Activated CD4-positive, alpha-beta T cell treated with anti-CD3 and anti-CD28 coated beads for 48 hours (primary cell): Measurements from ENCODE around the gene COL4A1.

ENCODE experiments used
- DNase-seq: peaks from one replicate; pipeline ENCODE4 v3.0.0-alpha.2; 2020

COL4A1 gene

GRCh38 chr13:110233181-110233950 is 73.6 kb downstream of the COL4A1 start:
- no peak for DNase-seq

DNA sequence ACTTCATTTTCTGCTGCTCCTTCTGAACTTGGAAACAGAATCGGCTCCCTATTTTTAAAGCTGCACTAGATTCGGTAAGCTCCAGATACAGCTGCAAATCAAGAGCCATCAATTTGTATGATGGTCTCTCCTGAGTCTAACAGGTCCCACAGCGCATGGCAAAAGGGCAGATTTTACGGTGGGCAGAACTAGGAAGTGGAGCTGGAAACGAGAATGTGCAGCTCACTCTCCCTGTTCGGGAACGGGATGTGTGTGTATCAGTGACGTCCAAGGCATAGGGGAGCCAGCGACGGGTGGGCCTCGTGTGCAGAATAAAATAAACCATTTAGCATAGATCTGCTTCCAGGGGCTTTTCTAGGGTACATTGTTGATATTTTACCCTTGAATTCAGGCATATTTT is 74.2 kb downstream of the COL4A1 start:
- DNase-seq, result no peak

DNA sequence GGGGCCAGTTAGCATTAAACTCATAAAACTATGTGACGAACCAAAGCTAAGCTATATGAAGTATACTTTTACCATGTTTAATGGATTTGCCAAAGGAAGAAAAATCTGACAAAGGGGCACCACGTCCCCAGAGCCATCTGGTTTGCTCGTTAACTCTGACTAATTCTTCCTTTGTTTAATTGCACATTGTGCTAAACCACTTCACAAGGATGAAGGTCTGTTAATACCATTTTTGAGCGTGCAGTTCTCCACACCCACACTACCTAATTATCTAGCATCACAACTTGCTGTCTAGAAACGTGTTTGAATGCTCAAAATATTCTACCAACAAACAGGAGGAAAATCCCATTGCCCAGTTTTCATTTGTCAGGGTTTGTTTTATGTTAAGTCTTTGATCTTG is 74.8 kb downstream of the COL4A1 start:
- no peak for DNase-seq

GRCh38 chr13:110231348-110232047 is 75.5 kb downstream of the COL4A1 start:
- DNase-seq, result no peak

DNA sequence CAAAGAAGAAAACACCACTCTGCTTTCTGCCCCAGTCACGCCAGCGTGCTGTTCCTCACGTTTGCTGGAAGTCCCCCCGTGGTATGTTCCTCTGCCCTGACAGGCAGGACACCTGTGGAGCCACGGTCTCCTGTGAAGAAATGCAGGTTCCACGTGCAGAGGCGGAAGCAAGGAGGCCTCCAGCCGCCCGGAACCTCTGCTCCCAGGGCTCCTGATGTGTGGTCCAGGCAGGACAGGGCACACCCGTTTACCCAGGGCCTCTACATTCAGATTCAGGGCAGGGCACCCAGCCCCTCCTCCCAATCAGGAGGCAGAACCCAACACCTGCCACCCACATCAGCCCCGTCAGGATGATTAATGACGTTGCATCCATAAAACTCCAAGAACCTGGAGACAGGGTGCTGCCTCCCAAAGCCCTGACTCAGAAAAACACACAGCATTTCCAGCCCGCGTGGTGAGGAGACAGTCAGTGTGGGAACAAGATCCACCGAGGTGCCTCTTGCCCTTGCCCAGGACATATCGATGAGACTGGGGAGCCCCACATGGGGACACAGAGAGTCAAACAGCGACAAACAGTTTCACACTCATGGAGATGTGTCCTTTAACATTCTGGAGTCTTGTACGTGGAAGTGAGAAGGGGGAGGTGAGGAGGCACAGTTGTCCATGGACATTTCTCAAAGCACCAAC is 76.2 kb downstream of the COL4A1 start:
- DNase-seq, result no peak

GRCh38 chr13:110229905-110230563 is 76.9 kb downstream of the COL4A1 start:
- DNase-seq, result no peak

DNA sequence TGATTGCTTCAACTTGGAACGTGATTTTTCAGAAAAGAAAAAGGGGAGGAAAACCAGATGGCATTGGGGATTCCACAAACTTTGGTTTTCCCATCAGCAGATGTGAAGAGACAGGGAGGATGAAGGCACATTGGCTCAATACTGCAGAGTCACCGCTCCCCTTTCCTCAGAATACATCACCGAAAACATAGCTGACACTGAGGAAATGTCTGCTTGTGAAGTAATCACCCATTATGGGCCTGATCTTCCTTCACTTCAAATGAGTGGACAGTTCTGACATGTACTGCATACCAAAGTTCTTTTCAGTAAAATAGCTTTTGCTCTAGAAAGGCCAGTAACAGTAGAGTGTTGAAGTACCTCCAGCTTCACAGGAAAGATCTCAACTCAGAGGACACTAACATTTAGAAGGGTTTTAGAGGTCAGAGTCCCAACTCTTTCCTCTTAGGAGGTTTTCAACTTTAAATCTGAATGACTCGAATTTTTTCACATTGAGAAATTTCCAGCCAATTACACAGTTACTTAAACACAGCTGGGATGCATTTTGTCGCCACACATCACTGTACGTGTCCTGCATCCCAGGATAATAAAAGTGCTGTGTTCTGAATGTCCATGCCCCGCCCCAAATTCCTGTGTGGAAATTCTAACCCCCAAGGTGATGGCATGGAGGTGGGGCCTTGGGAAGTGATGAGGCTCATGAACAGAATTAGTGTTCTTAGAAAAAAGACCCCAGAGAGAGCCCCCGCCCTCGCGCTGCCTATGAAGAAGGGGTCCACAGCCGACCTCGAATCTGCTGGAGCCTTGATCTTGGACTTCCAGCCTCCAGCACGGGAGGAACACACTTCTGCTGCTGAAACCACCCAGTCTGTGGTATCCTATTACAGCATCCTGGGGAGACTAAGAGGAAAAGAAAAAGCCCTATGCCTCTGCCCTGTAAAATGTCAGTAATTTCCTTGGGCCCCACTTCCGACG is 77.7 kb downstream of the COL4A1 start:
- no peak for DNase-seq

DNA sequence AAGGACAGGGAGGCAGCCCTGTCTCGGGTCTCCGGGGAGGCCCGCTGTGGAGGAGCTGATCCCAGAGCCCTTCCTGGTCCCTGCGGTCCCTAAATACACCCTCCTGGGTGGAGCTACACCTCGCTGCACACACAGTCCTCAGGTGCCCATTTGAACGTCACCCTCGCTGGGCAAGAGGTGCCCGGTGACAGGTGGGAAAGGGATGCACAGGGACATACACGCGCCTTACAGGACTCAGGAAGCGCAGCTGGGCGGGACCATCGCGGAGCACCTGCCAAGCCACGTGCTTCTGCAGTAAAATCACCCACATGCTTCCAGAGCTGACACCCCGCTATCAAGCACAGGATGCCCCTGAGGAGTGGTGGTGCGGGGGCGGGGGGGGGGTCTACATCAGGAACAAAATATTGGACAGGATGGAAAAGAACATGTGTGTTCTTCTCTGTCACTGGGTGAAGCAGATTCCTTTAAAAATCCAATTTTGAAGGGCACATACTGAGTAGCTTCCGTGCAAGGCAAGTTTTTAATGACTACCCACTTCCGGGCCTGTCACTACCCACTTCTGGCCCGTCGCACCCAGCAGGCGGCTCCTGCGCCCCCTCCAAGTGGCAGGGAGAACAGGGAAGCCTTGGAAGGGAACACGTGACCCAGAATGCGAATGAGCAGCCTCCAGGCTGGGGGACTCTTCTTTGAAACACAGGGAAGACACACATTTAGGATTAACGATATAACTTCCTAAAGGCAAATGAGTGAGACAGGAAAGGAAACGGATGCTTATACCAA is 78.9 kb downstream of the COL4A1 start:
- no peak for DNase-seq

GRCh38 chr13:110227416-110227815 is 79.5 kb downstream of the COL4A1 start:
- DNase-seq, result no peak

DNA sequence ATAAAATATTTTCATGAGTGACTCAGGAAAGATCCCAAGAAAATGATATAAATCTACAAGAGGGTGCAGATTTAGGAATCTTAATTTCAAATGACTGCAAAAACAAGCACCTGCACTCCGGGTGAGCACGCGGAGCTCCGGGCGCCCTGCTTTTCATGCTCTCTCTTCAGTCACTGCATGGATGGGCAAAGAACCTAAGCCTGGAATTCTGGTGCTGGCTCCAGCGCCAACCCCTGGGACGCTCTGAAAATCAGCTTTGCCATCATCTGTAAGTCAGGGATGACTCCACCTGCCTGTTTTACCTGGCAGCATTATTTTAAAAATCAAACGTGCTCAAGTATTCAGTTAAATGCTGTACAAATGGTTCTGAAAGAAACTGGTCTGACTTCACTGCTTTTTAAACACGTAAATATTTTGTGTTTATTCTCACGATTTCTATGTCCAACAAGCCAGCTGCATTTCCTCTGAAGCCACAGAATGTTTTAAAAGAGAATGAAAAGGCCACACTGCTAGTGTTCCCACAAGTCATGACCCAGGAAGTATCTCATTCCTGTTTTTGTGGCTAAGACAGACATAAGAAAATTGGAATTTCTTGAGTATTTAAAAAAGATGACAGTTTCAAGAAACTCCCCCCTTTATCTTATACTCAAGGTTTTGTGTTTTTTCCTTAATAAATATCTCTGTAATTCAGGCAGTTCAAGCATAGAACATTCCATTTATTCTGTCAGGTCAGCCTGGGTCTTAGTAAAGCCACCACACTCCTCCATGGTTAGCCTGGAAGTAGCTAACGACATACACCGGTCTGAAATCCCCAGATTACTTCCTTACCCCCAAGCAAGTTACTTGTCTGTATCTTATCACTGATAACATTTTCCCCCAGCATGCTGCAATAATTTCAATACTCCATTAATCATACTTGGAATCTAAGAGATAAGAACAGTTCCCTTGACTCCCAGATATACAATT is 81.1 kb downstream of the COL4A1 start:
- no peak for DNase-seq

DNA sequence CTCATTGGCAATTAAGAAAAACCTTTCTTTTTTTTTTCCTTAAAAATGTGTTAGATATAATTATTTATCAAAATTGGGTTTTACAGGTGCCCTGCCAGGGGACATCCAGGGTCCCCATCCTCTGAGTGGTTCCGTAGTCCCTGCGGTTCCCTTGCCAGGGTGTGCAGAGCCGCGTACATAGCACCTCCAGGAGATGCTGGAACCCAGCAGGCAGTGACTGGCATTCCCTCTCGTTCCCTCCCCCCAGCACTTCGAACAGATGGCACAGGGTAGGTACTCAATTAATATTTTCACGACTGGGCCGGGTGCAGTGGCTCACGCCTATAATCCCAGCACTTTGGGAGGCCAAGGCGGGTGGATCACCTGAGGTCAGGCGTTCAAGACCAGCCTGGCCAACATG is 82.0 kb downstream of the COL4A1 start:
- no peak for DNase-seq

DNA sequence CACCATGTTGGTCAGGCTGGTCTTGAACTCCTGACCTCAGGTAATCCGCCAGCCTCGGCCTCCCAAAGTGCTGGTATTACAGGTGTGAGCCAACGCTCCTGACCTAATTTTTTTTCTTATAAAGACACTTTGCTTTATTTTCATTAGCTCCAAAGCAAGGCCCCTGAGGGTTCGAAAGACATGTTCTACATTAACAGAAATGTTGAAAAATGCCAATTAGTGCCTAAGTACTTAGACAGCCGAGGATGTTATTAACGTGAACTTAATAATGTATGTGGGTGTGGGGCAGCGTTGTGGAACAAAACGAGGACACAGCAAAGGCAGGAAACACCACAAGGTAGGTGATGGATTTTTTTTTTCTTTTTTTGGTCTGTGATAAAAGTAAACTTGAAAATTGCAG is 82.4 kb downstream of the COL4A1 start:
- DNase-seq, result no peak

- no peak for DNase-seq
Measured at GRCh38 chr13:110221406-110222117, 85.4 kb downstream of the COL4A1 start.

DNA sequence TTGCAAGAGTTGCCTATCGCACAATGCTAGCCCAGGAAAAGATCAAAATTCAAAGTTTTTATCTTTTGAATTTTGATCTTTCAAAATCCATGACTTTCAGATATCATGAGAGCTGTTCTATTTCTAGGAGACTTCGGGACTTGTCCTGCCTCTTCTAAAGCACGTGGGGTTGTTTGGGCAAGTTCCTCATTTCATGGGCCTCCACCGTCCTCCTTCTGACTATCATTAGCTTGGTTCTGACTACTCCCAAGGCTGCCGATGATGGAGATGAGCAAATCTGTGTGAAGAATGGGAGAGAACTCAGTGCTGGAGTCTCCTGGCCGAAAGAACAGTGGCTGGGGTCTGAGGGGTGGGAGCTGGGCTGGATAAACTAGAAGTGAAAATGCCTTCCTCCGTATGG is 86.5 kb downstream of the COL4A1 start:
- no peak for DNase-seq

- no peak for DNase-seq
Measured at GRCh38 chr13:110218581-110219201, 88.3 kb downstream of the COL4A1 start.

GRCh38 chr13:110217811-110218210 is 89.1 kb downstream of the COL4A1 start:
- no peak for DNase-seq

DNA sequence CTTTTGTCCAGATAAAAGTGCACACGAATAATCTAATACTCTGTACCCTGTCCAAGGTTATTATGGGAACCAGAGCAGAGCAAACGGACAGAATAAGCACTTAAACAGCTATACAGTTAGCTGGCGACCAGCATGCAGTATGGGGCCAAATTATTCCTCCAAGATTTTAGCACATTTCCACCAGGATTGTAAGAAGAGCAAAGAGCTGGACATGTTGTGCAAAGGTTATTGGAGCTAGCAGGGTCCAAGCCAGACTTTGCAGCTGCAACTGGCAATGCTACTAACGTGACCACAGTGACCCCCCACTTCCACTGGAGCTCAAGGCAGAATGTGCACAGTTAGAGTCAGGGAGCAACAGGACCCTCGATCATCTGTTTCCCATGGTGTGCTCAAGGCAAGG is 89.9 kb downstream of the COL4A1 start:
- DNase-seq, result no peak

- DNase-seq, result no peak
Measured at GRCh38 chr13:110216398-110217041, 90.4 kb downstream of the COL4A1 start.
